KMS-11 (cell line): Measurements from ENCODE around the gene GDF11.

Source experiments
- H2AFZ ChIP-seq: fragments of 200-600 bp; sonication (generic); 2 replicates; pipeline ENCODE4 v1.6.1; 2016; ENCODE audit warnings: antibody characterized with exemption, mixed run types, low read depth
- H3K27ac ChIP-seq: fragments of 200-600 bp; sonication (generic); 2 replicates; pipeline ENCODE4 v1.6.1; 2016; ENCODE audit warnings: mild to moderate bottlenecking, mixed run types
- H3K27me3 ChIP-seq: fragments of 200-600 bp; sonication (generic); 2 replicates; pipeline ENCODE4 v1.6.1; 2017; ENCODE audit warnings: mild to moderate bottlenecking, low read depth, mixed run types, moderate library complexity; ENCODE audit not compliant: insufficient read depth
- H3K36me3 ChIP-seq: fragments of 200-600 bp; sonication (generic); 2 replicates; pipeline ENCODE4 v1.6.1; 2017; ENCODE audit warnings: mild to moderate bottlenecking, mixed run types; ENCODE audit not compliant: insufficient read depth
- H3K4me1 ChIP-seq: fragments of 200-600 bp; sonication (generic); 2 replicates; pipeline ENCODE4 v1.6.1; 2016; ENCODE audit warnings: mild to moderate bottlenecking, low read depth, mixed run types; ENCODE audit not compliant: poor library complexity, severe bottlenecking
- H3K4me2 ChIP-seq: fragments of 200-600 bp; sonication (generic); 2 replicates; pipeline ENCODE4 v1.7.0; 2016; ENCODE audit warnings: mild to moderate bottlenecking, mixed run types
- H3K4me3 ChIP-seq: fragments of 200-600 bp; sonication (generic); IDR thresholded peaks from 2 replicates; pipeline ENCODE4 v1.6.1; 2017; ENCODE audit warnings: low read depth, low read length, mixed read lengths; ENCODE audit not compliant: insufficient read depth
- H3K79me2 ChIP-seq: fragments of 200-600 bp; sonication (generic); 2 replicates; pipeline ENCODE4 v1.6.1; 2016; ENCODE audit warnings: low read depth, mixed run types; ENCODE audit not compliant: insufficient read depth
- H3K9ac ChIP-seq: fragments of 200-600 bp; sonication (generic); 2 replicates; pipeline ENCODE4 v1.6.1; 2016; ENCODE audit warnings: mild to moderate bottlenecking, mixed run types
- H4K20me1 ChIP-seq: fragments of 200-600 bp; sonication (generic); 2 replicates; pipeline ENCODE4 v1.6.1; 2016; ENCODE audit warnings: mild to moderate bottlenecking, mixed run types; ENCODE audit not compliant: insufficient read depth
- TF ChIP-seq, protein P1 (sequence below): fragments of 200-600 bp; sonication (generic); conservative IDR thresholded peaks from 2 replicates; pipeline ENCODE4 v1.6.1; 2017; ENCODE audit warnings: low read depth, mild to moderate bottlenecking, antibody characterized with exemption, low read length, moderate library complexity, mixed read lengths

GDF11 gene

DNA sequence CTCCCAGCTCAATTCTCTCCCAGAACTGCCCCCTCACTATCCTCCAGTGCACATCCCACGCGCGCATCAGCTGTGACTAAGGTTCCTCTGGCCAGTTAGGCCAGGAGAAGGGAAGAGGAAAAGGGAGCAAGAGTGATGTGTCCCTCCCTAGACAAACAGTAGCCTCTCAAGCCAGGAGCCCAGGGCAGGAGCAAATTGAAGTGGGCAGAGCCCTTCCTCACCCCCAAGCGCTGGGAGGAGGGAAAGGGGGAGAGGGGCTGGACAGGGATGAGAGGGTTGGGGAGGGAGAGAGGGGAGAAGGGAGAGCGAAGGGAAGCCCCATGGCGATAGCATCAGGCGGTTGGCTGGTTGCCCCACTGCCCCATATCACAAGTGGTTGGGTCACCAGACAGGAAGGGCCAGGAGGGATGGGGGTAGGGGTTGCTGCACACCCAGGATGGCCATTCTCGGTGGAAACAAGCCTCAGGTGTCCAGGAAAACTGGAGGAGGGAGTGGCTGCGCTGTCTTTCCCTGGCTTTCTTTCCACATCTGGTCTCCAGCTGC lies 15.2 kb upstream of the GDF11 start:
- H3K27me3 ChIP-seq, result no peaks in the 10 kb centered on the region
- H3K36me3 ChIP-seq, result no peaks in the 10 kb centered on the region; the same call in 1 of the 2 replicates
- H4K20me1 ChIP-seq, result no peaks in the 10 kb centered on the region
- H2AFZ ChIP-seq, result peak overlapping the region; percentile 88; the same call in 1 of the 2 replicates
- H3K4me1 ChIP-seq, result peaks cover 20% of the 10 kb centered on the region
- H3K4me3 ChIP-seq, result peak overlapping the region; percentile 69
- peak overlapping the region; percentile 9; the same call in 1 of the 2 replicates for H3K27ac ChIP-seq
- peak overlapping the region; percentile 80; the same call in 1 of the 2 replicates for H3K9ac ChIP-seq
- peak overlapping the region; percentile 87 for H3K4me2 ChIP-seq
- H3K79me2 ChIP-seq, result peaks cover 13% of the 10 kb centered on the region; the same call in 1 of the 2 replicates
- TF ChIP-seq, protein P1, sequence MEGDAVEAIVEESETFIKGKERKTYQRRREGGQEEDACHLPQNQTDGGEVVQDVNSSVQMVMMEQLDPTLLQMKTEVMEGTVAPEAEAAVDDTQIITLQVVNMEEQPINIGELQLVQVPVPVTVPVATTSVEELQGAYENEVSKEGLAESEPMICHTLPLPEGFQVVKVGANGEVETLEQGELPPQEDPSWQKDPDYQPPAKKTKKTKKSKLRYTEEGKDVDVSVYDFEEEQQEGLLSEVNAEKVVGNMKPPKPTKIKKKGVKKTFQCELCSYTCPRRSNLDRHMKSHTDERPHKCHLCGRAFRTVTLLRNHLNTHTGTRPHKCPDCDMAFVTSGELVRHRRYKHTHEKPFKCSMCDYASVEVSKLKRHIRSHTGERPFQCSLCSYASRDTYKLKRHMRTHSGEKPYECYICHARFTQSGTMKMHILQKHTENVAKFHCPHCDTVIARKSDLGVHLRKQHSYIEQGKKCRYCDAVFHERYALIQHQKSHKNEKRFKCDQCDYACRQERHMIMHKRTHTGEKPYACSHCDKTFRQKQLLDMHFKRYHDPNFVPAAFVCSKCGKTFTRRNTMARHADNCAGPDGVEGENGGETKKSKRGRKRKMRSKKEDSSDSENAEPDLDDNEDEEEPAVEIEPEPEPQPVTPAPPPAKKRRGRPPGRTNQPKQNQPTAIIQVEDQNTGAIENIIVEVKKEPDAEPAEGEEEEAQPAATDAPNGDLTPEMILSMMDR, result no peak

DNA sequence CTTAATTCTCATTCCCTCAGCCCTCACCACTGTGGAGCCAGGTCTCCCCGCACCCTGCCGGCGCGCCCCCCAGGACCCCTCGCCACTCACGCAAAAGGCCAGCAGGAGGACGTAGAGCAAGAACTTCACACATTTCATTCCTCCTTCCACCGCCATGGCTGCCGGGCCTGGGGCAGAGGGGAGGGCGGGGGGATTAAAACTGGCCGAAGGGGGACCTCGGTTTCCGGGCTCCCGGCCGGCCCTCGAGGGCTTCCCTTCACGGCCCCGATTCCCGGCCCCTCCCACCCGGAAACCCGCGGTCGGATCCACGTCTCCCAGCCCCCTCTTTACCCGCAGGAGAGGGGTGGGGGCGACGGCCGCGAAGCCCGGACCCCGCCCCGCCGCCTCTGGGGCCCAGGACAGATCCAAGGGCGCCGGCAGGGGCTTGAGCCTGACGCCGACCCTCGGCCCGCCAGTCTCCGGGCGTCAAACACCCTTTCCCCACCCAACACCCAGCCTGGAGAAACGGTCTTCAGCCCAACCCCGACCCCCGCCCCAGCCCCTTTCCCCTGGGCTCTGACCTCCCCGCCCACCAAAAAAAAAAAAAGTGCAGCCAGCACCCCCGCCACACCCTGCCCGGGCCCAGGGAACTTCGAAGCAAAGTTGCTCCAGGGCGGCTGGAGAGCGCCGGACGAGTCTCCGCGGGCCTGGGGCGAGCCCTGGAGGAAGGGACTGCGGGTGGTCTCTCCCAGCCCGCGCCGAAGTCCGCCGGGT lies 14.6 kb upstream of the GDF11 start:
- Histone ChIP-seq H4K20me1 (no peaks in the 10 kb centered on the region), H3K4me2 (peak overlapping the region; percentile 87), H3K27me3 (no peaks in the 10 kb centered on the region), H3K9ac (peak overlapping the region; percentile 80), H2AFZ (peak overlapping the region; percentile 88), H3K4me1 (peaks cover 20% of the 10 kb centered on the region), H3K27ac (peak overlapping the region; percentile 63), H3K36me3 (no peaks in the 10 kb centered on the region; the same call in 1 of the 2 replicates), H3K4me3 (peak overlapping the region; percentile 69), H3K79me2 (peaks cover 13% of the 10 kb centered on the region; the same call in 1 of the 2 replicates)
- TF ChIP-seq, protein P1, result no peak

DNA sequence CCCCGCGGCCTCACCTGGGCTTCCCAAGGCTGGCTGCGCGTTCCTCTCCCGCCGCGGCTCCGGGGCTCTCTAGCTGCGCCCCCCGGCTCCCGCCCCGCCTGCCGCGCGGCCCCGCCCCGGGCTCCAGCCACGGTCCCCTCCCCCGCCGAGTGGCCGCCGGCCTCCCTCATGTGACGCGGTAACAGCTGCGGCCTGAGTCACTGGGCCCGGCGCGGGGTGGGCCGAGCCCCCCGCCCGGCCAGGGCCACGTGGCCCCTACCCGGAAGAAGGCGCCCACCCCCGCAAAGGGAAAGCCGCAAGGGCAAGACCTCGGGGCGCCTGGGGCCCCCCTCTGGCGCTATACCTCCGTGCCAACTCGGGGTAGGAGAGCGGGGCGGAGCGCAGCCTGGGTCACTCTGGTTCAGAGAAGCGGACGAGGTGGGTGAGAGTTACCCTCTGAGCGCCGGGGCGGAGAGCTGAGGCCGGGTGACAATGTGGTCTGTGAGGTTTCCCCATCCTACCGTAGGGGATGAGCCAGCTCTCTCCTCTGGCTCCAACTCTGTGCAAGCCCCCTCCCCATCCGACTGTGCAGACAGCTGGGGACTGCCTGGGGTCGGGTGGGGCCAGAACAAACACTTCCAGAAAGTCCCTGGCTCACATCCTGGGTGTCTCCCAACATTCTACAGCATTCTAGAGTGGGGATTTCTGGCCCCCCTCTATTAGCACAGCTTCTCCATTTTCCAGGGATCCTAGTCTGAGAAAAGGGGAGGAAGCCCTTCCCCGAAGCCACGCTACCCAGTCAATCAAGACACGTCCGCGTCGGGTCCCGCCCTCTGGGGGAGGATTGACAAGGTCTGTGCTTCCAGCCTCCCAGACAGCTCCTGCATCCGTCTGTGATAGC lies 13.7 kb upstream of the GDF11 start, which contains the start of gene CD63:
CD63 (minus strand) TSS at position 71 of the 880 bp plus-strand sequence. CDS start 668 bp downstream, outside the sequence.
- H3K27ac ChIP-seq, result peak within 1 kb of the TSS; percentile 63
- H3K36me3 ChIP-seq, result no peaks in the 10 kb centered on the region; the same call in 1 of the 2 replicates
- H3K4me1 ChIP-seq, result peaks cover 20% of the 10 kb centered on the region
- H3K79me2 ChIP-seq, result peaks cover 13% of the 10 kb centered on the region; the same call in 1 of the 2 replicates
- TF ChIP-seq, protein P1, result no peak
- H3K4me2 ChIP-seq, result peak within 1 kb of the TSS; percentile 87
- peak within 1 kb of the TSS; percentile 69 for H3K4me3 ChIP-seq
- peak within 1 kb of the TSS; percentile 80 for H3K9ac ChIP-seq
- H2AFZ ChIP-seq, result peak within 1 kb of the TSS; percentile 88
- no peaks in the 10 kb centered on the region for H4K20me1 ChIP-seq
- H3K27me3 ChIP-seq, result no peaks in the 10 kb centered on the region
